ENCODE measurements around the gene SCUBE3. TPM values are rescaled to one million over a fixed set of nuclear protein-coding genes. Genes with fewer than 3 reads are reported as not detected.

The SCUBE3 gene
- total and polyA plus RNA-seq, 2 of the 4 experiments (the other 2 are of a cell fraction), result 19.9 to 45.5 TPM

GRCh38 chr6:35231563-35231962 is 17.8 kb downstream of the SCUBE3 start:
- Histone ChIP-seq H2BK20ac (ENCODE audit: low read depth, low read length) (no peak overlapping the region), H3K4me3 (ENCODE audit: insufficient read depth, low read depth, low read length) (no peak overlapping the region), H4K20me1 (ENCODE audit: insufficient read depth, low read length) (no peaks in the 10 kb centered on the region), H4K5ac (ENCODE audit: low read depth, low read length) (no peak overlapping the region), H3K14ac (replicated peaks; ENCODE audit: low read depth, low read length) (no peak overlapping the region), H3K79me1 (ENCODE audit: low read depth in 1 of 2, low read length in 2 of 2) (peaks cover 4 to 9% of the 10 kb centered on the region in 2 experiments; a peak in 3 of 4 replicates), H4K8ac (ENCODE audit: low read depth in 2 of 2, low read length in 2 of 2) (no peak overlapping the region; a peak in 1 of 4 replicates), H3K36me3 (ENCODE audit: control insufficient read depth, insufficient read depth, low read length) (peaks cover 22% of the 10 kb centered on the region), H3K4ac (ENCODE audit: low read depth, low read length) (no peak overlapping the region), H2BK120ac (ENCODE audit: low read depth, low read length) (no peak overlapping the region), H3K27me3 (ENCODE audit: control insufficient read depth, insufficient read depth, low read length) (no peaks in the 10 kb centered on the region), H4K91ac (ENCODE audit: insufficient read depth, low read depth, low read length) (0 out of 2 replicates have a peak overlapping the region, but pooled peaks have one; percentile 32), H3K4me1 (ENCODE audit: control insufficient read depth, insufficient read depth, low read length) (peaks cover 7% of the 10 kb centered on the region), H3K9me3 (ENCODE audit: control insufficient read depth, insufficient read depth, low read length) (peaks cover 6% of the 10 kb centered on the region), H2BK5ac (ENCODE audit: low read depth, low read length, poor library complexity, severe bottlenecking) (no peak overlapping the region), H3K9me1 (ENCODE audit: insufficient read depth, low read length) (peaks cover 9% of the 10 kb centered on the region), H3K4me2 (ENCODE audit: low read depth, low read length) (no peak overlapping the region), H2AK5ac (ENCODE audit: low read depth, low read length) (no peak overlapping the region), H2BK15ac (ENCODE audit: low read depth, low read length) (no peak overlapping the region), H3K18ac (ENCODE audit: low read depth, low read length) (no peak overlapping the region), H3K56ac (ENCODE audit: extremely low read depth, insufficient read depth, low read length) (no peak overlapping the region), H3K9ac (ENCODE audit: low read depth, low read length) (no peak overlapping the region), H3K23ac (ENCODE audit: low read depth, low read length) (no peak overlapping the region), H2AK9ac (replicated peaks; ENCODE audit: low read depth, low read length, poor library complexity) (no peak overlapping the region), H2AFZ (replicated peaks; ENCODE audit: low read length, poor library complexity) (no peak overlapping the region), H3K27ac (ENCODE audit: insufficient read depth, low read length) (no peak overlapping the region)
- in situ Hi-C loops (cut with MboI; ENCODE audit: low sequenced_read_pairs) (no loop called here), intact Hi-C loops (cut with micrococcal nuclease) (no loop called here), dilution Hi-C loops (cut with HindIII; ENCODE audit: low sequenced_read_pairs, unreplicated experiment) (no loop called here)
- no TSS peak for BruUV-seq (replicated peaks)
- POLR2A ChIA-PET (ENCODE audit: unreplicated experiment), result no interaction called here
- DNase-seq (no peak), ATAC-seq (ENCODE audit: low read depth) (no peak)
- WGBS, 2 experiments (ENCODE audit: extremely low coverage in 2 of 2, insufficient read length in 1 of 2), result 100% methylated on average over 3 of the region's 7 CpGs; no CpG with 5 or more reads in 1 of the 2 experiments
- CTCF ChIA-PET, result interaction anchor here (0.8 kb wide), 1 partner anchor 10 kb away, joined by 3 read pairs; no protein-coding TSS in a partner anchor
- TF ChIP-seq RCOR1 (IDR thresholded peaks at IDR 0.05; ENCODE audit: insufficient replicate concordance, low read length) (no peak), RFX5 (IDR thresholded peaks at IDR 0.05; ENCODE audit: low read depth, low read length) (no peak), CEBPB (IDR thresholded peaks at IDR 0.05; ENCODE audit: low read depth, low read length) (no peak), CTCF (conservative IDR thresholded peaks at IDR 0.05; ENCODE audit: low read depth, low read length) (no peak), SMC3 (IDR thresholded peaks at IDR 0.05; ENCODE audit: low read depth, low read length) (no peak), RAD21 (IDR thresholded peaks at IDR 0.05; ENCODE audit: low read length) (no peak), BHLHE40 (IDR thresholded peaks at IDR 0.05; ENCODE audit: low read depth, low read length) (no peak), MAFK (IDR thresholded peaks at IDR 0.05; ENCODE audit: low read depth, low read length) (no peak), NFE2L2 (IDR thresholded peaks at IDR 0.05; ENCODE audit: low read depth, low read length) (no peak), CHD1 (IDR thresholded peaks at IDR 0.05; ENCODE audit: low read depth, low read length) (no peak)
- TF ChIP-seq, protein P1, sequence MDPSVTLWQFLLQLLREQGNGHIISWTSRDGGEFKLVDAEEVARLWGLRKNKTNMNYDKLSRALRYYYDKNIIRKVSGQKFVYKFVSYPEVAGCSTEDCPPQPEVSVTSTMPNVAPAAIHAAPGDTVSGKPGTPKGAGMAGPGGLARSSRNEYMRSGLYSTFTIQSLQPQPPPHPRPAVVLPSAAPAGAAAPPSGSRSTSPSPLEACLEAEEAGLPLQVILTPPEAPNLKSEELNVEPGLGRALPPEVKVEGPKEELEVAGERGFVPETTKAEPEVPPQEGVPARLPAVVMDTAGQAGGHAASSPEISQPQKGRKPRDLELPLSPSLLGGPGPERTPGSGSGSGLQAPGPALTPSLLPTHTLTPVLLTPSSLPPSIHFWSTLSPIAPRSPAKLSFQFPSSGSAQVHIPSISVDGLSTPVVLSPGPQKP (IDR thresholded peaks at IDR 0.05; ENCODE audit: borderline replicate concordance, low read depth, low read length), result no peak

All from IMR-90 (cell line).